HG03064 (cell line): ENCODE measurements around the gene UBE3D.
"Not testable (repeated sequence)": the region's sequence is repeated elsewhere in the genome, so short reads cannot be mapped to it uniquely, and the experiment has no call there.

Source experiments
- ATAC-seq: cut with Tn5 transposase; IDR thresholded peaks from one replicate; pipeline ENCODE4 v1.9.1; 2021; ENCODE audit warnings: low read depth; ENCODE audit not compliant: unreplicated experiment

UBE3D gene

GRCh38 chr6:82921258-82921657 is 144.4 kb downstream of the UBE3D start:
- no peak for ATAC-seq

GRCh38 chr6:82917346-82918064 is 148.1 kb downstream of the UBE3D start:
- no peak for ATAC-seq

- no peak for ATAC-seq
Observed at GRCh38 chr6:82915666-82916065, 150.0 kb downstream of the UBE3D start.

- ATAC-seq = no peak
Observed at GRCh38 chr6:82914511-82914910, 151.1 kb downstream of the UBE3D start.

GRCh38 chr6:82910820-82911219 is 154.8 kb downstream of the UBE3D start:
- ATAC-seq = no peak

GRCh38 chr6:82910395-82910794 is 155.2 kb downstream of the UBE3D start:
- no peak for ATAC-seq

GRCh38 chr6:82909551-82909950 is 156.1 kb downstream of the UBE3D start:
- ATAC-seq = no peak

- ATAC-seq = no peak
Observed at GRCh38 chr6:82908661-82909060, 157.0 kb downstream of the UBE3D start.

- ATAC-seq = no peak
Observed at GRCh38 chr6:82906951-82907350, 158.7 kb downstream of the UBE3D start.

- no peak for ATAC-seq
Observed at GRCh38 chr6:82906489-82906888, 159.2 kb downstream of the UBE3D start.

GRCh38 chr6:82904860-82905259 is 160.8 kb downstream of the UBE3D start:
- no peak for ATAC-seq

- no peak for ATAC-seq
Observed at GRCh38 chr6:82904257-82904656, 161.4 kb downstream of the UBE3D start.

GRCh38 chr6:82902290-82902689 is 163.4 kb downstream of the UBE3D start:
- ATAC-seq = no peak

GRCh38 chr6:82894653-82895259 is 170.9 kb downstream of the UBE3D start:
- ATAC-seq = no peak

GRCh38 chr6:82893889-82894652 is 171.6 kb downstream of the UBE3D start:
- ATAC-seq = no peak

GRCh38 chr6:82891503-82891902 is 174.1 kb downstream of the UBE3D start:
- ATAC-seq = not testable (repeated sequence)

- no peak for ATAC-seq
Observed at GRCh38 chr6:82891076-82891475, 174.6 kb downstream of the UBE3D start.

GRCh38 chr6:82890240-82890639 is 175.4 kb downstream of the UBE3D start:
- no peak for ATAC-seq

GRCh38 chr6:82889143-82889542 is 176.5 kb downstream of the UBE3D start:
- ATAC-seq = no peak

GRCh38 chr6:82882363-82883023 is 183.1 kb downstream of the UBE3D start:
- no peak for ATAC-seq

GRCh38 chr6:82881519-82881918 is 184.1 kb downstream of the UBE3D start:
- no peak for ATAC-seq
